HEK293T (cell line): ENCODE results near the gene VSIR.

Source experiments
- CTCF ChIA-PET: fragments of 350-600 bp; formaldehyde crosslinking; extraction: SDS; loops from one replicate; lab custom pipeline; 2021; ENCODE audit warnings: antibody characterized with exemption, inconsistent platforms; lab: Yijun Ruan, JAX
- POLR2A ChIA-PET: fragments of 350-600 bp; formaldehyde crosslinking; extraction: SDS; loops from one replicate; lab custom pipeline; 2020; ENCODE audit warnings: antibody characterized with exemption, inconsistent platforms; lab: Yijun Ruan, JAX
- DNase-seq: peaks from one replicate; pipeline ENCODE4 v3.0.0; 2012; ENCODE audit warnings: mixed read lengths; ENCODE audit errors: extremely low spot score
- ARNT ChIP-seq: fragments of 450-650 bp; IDR thresholded peaks from 2 replicates; pipeline ENCODE4 v1.6.1; 2017; ENCODE audit warnings: mild to moderate bottlenecking
- BHLHE40 ChIP-seq: fragments of 450-650 bp; IDR thresholded peaks from 2 replicates; pipeline ENCODE4 v1.6.1; 2016; ENCODE audit warnings: mild to moderate bottlenecking, moderate library complexity, borderline replicate concordance
- CTBP1 ChIP-seq: fragments of 450-650 bp; IDR thresholded peaks from 2 replicates; pipeline ENCODE4 v1.6.1; 2016; ENCODE audit warnings: borderline replicate concordance
- ELF4 ChIP-seq: fragments of 450-650 bp; IDR thresholded peaks from 2 replicates; pipeline ENCODE4 v1.6.1; 2017; ENCODE audit warnings: antibody characterized with exemption
- FOXA1 ChIP-seq: fragments of 450-650 bp; IDR thresholded peaks from 2 replicates; pipeline ENCODE4 v1.6.1; 2016; ENCODE audit warnings: mild to moderate bottlenecking
- FOXK2 ChIP-seq: fragments of 450-650 bp; IDR thresholded peaks from 2 replicates; pipeline ENCODE4 v1.6.1; 2016; ENCODE audit warnings: mild to moderate bottlenecking
- FOXM1 ChIP-seq: fragments of 450-650 bp; IDR thresholded peaks from 2 replicates; pipeline ENCODE4 v1.6.1; 2017; ENCODE audit warnings: mild to moderate bottlenecking, borderline replicate concordance
- HDGF ChIP-seq: fragments of 450-650 bp; IDR thresholded peaks from 2 replicates; pipeline ENCODE4 v1.6.1; 2017; ENCODE audit warnings: antibody characterized with exemption, borderline replicate concordance
- L3MBTL2 ChIP-seq: fragments of 450-650 bp; conservative IDR thresholded peaks from 2 replicates; pipeline ENCODE4 v1.6.1; 2016; ENCODE audit warnings: mild to moderate bottlenecking
- LEF1 ChIP-seq: fragments of 450-650 bp; IDR thresholded peaks from 2 replicates; pipeline ENCODE4 v1.6.1; 2017; ENCODE audit warnings: mild to moderate bottlenecking, borderline replicate concordance
- NFRKB ChIP-seq: fragments of 450-650 bp; IDR thresholded peaks from 2 replicates; pipeline ENCODE4 v1.6.1; 2016; ENCODE audit warnings: mild to moderate bottlenecking, moderate library complexity
- PKNOX1 ChIP-seq: fragments of 450-650 bp; IDR thresholded peaks from 2 replicates; pipeline ENCODE4 v1.6.1; 2016
- SP1 ChIP-seq: fragments of 450-650 bp; IDR thresholded peaks from 2 replicates; pipeline ENCODE4 v1.6.1; 2017
- SUZ12 ChIP-seq: fragments of 450-650 bp; IDR thresholded peaks from 2 replicates; pipeline ENCODE4 v1.6.1; 2016; ENCODE audit warnings: mild to moderate bottlenecking
- TARDBP ChIP-seq: fragments of 450-650 bp; IDR thresholded peaks from 2 replicates; pipeline ENCODE4 v1.6.1; 2016
- ZNF384 ChIP-seq: fragments of 450-650 bp; IDR thresholded peaks from 2 replicates; pipeline ENCODE4 v1.6.1; 2016

Gene VSIR

GRCh38 chr10:71703577-71703976, 69.7 kb downstream of the VSIR start:
- no peak for DNase-seq
- ChIA-PET POLR2A (no interaction called here), CTCF (no interaction called here)
- no peak for TF ChIP-seq FOXM1
- TF ChIP-seq L3MBTL2: no peak
- TF ChIP-seq FOXK2: no peak

- no peak for TF ChIP-seq SUZ12
- no peak for TF ChIP-seq PKNOX1
- no peak for TF ChIP-seq LEF1
- TF ChIP-seq HDGF: no peak
- TF ChIP-seq TARDBP: no peak
- TF ChIP-seq FOXA1: no peak
- no peak for TF ChIP-seq SP1
- TF ChIP-seq FOXK2: no peak
- TF ChIP-seq ELF4: no peak
- no peak for TF ChIP-seq NFRKB
- no peak for TF ChIP-seq FOXM1
- no peak for TF ChIP-seq L3MBTL2
- TF ChIP-seq ZNF384: no peak
- no peak for TF ChIP-seq BHLHE40
- TF ChIP-seq CTBP1: no peak
- ChIA-PET CTCF (no interaction called here), POLR2A (no interaction called here)
- no peak for DNase-seq
These were observed 71.7 kb downstream of the VSIR start for GRCh38 chr10:71701496-71702132.

DNA sequence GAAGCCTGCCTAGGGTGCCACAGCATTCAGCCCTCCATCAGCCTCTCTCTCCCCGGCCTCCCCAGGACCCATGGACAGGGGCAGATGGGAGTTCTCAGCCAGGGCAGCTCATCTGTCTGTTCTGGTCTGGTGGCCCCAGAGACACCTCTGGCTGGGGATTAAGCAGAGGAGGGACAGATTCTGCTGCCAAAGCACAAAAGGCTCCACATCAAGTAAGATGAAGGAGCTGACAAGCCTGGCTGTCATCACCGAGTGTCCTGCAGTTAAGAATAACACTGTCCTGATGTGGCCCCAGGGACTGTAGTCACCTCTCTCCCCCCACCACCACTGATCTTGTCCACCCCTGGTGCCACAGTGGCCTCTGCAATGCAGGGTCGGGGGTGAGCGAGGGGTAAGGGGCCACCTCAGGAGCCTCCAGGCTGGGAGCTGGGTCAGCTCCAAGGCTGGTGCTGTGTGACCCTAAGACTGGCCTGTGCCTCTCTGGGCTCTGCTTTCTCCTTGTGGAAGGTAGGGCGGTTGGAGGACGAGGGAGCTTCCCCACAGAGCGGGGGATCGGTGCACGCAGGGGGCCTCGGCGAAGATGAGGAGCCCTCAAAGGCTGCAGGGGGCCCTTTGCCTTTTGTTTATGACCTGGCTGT, 72.5 kb downstream of the VSIR start:
- no peak for DNase-seq
- ChIA-PET POLR2A (no interaction called here), CTCF (no interaction called here)
- TF ChIP-seq TARDBP (no peak), LEF1 (no peak), FOXM1 (no peak), SUZ12 (no peak), HDGF (no peak), NFRKB (no peak), CTBP1 (no peak), ELF4 (no peak), ZNF384 (no peak)

DNA sequence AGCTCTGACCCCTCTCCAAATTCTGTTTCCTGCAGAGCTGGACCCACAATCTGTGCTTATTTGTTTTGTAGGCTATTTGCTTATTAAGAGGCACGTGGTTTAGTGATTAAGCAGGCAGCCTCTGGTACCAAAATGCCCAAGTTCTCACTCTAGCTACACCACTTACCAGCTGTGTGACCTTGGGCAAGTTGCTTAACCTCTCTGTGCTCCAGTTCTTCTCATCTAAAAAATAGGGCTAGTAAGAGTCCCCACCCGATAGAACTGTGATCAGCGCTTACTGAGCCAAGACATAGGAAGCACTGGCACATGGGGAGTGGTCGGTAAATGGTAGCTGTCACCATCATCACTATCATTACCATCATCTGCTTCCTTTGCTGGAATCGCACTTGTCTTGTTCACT, 74.6 kb downstream of the VSIR start:
- POLR2A ChIA-PET: no interaction called here
- DNase-seq: no peak
- CTCF ChIA-PET: interaction anchor here (0.6 to 1.8 kb wide), 4 partner anchors 8 to 57 kb away, joined by 3 to 5 read pairs (median 4); no protein-coding TSS in a partner anchor
- TF ChIP-seq NFRKB (no peak), ARNT (no peak), SUZ12 (no peak), ZNF384 (no peak), TARDBP (no peak), L3MBTL2 (no peak), CTBP1 (no peak)

GRCh38 chr10:71697938-71698709, 75.2 kb downstream of the VSIR start:
- POLR2A ChIA-PET: no interaction called here
- CTCF ChIA-PET: interaction anchor here (0.9 to 2.8 kb wide), 7 partner anchors 9 to 378 kb away, joined by 3 to 37 read pairs (median 4); partner anchors contain the start of gene SLC29A3
- TF ChIP-seq ZNF384 (no peak), L3MBTL2 (no peak), TARDBP (no peak), CTBP1 (no peak), FOXM1 (no peak), SP1 (no peak), ELF4 (no peak), NFRKB (no peak), FOXK2 (no peak), HDGF (no peak), ARNT (no peak), LEF1 (no peak), FOXA1 (no peak), PKNOX1 (no peak), SUZ12 (no peak)
- DNase-seq: no peak
